ENCODE results near the gene NRGN.
A peak's percentile ranks its signal among the peaks of the same experiment; 100 is the strongest.

The NRGN gene

GRCh38 chr11:124742555-124742954 lies 2.8 kb downstream of the NRGN start:
- no peak for DNase-seq

DNA sequence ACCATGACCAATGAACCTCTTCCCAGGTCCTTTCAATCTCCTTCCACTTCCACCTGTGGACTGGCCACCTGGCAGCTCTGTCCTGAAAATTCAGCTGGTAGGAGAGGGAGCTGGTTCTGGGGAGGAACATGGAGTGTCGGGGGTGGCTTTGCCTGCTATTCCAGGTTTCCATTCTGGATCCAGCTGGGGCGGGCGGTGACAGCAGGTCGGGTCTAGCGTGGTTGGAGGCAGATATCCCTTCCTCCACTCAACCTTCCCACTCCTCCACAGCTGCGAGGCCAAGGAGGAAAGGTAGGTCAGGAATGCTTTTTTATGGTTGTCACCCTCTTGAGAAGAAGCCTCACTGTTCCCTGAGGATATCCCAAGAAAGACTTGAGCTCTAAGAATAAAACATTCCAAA lies 3.3 kb downstream of the NRGN start:
- DNase-seq = no peak

GRCh38 chr11:124745270-124745834 lies 5.6 kb downstream of the NRGN start:
- DNase-seq = no peak

- no peak for DNase-seq
Observed at GRCh38 chr11:124745835-124746620, 6.3 kb downstream of the NRGN start.

DNA sequence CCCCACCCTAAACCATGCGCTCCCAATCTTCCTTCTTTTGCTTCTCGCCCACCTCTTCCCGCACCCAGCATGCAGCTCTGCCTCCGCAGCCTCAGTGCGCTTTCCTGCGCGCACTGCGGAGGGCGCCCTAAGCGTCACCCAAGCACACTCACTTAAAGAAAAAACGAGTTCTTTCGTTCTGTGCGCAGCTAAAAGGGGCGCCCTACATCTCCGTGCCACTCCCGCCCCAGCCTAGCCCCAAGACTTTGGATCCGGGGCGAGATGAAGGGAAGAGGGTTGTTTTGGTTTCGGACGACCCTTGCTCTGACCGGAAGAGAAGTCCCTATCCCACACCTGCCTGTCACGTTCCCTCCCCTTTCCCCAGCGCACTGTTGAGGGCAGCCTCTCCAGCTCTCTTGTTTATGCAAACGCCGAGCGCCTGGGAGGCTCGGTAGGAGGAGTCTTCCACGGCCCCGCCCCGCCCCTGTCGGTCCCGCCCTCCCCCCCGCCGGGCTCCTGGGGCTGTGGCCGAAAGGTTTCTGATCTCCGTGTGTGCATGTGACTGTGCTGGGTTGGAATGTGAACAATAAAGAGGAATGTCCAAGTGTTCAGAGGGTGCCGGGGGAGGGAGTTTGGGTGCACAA lies 7.0 kb downstream of the NRGN start:
- DNase-seq = peak; percentile 28

DNA sequence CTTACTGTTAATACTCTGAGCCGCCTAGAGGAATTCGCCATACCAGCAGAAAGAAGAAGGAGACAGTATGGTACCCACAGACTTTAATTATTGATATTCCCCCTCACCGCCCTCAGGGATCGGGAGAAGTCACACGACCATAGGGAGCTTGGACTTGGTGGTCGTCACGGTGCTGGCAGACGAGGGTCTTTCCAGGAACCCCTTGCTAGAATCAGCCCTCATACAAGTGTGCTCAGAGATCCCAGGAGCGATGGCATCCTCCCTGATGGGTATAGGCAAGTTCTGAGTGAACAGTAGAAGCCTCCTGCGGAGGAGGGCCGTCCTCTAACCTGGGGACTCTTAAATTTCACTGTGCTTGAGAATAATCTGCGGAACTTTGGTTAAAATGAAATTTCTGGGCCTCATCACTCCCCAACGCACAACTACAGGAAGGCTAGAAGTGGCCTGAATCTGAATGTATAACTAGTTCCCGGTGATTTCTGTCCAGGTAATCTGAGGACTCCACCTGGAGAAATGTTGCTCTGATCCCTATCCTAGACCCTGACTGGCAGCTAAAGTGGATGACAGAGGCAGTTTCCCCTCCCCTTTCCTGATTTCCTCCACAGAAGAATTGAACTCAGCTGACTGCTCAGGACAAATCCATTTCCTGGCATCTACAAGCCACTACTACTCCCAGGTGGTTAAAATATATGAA lies 7.8 kb downstream of the NRGN start:
- DNase-seq = no peak

- no peak for DNase-seq
Observed at GRCh38 chr11:124748100-124748418, 8.3 kb downstream of the NRGN start.

GRCh38 chr11:124748481-124749343 lies 9.0 kb downstream of the NRGN start:
- DNase-seq = no peak

- DNase-seq = no peak
Observed at GRCh38 chr11:124749912-124750311, 10.2 kb downstream of the NRGN start.

GRCh38 chr11:124751391-124751740 lies 11.6 kb downstream of the NRGN start:
- DNase-seq = no peak

- no peak for DNase-seq
Observed at GRCh38 chr11:124751741-124752470, 12.2 kb downstream of the NRGN start, which contains the start of gene VSIG2. VSIG2 (minus strand) TSS chr11:124752255; CDS start chr11:124752137, 118 bp downstream.

DNA sequence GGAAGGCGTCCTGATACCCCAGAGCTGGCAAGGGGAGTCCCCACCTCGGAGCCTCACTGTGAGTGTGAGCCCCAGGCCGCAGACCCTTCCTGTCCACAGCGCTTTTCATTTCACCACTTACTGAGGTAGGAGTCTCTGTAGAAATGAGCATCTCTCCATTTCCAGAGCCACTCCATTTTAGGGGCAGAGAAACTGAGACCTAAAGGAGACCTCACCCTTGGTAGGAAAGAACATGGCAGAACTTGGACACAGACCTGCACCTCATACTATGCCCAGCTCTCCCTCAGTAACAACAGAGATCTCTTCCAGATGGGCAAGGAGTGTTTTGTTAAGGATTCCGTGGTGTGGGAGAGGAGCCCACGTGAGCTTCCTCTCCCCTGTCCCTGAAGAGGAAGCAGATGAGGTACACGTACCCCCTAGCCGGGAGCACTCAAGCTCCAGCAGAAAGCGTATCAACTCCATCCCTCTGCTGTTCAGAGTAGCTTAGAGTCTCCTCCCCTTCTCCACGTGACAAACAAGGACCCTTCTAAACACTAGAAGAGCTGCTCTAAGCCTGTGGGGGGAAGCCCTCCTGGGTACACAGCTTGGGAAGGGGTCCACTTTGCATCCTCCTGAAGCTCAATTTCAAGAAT lies 12.8 kb downstream of the NRGN start:
- no peak for DNase-seq

GRCh38 chr11:124753205-124753604 lies 13.5 kb downstream of the NRGN start:
- DNase-seq = no peak

DNA sequence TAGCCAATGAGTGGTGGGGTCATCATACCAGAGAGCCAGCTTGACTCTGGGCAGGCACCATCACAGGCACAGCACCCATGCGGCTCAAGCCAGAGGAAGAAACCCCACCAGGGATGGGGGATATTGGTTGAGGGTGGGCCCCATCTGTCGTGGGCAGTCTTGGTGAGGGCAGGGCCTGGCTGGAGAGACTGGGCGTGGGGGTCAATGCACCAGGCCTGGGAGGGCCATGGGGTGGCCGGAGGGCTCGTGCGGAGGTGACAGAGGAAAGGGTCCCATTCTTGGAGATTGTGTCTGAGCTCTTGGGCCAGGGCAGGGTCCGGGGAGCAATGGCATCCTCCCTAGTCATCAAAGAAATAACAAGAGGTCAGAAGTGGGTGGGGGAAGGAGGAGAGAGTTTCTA lies 13.9 kb downstream of the NRGN start:
- DNase-seq = no peak

- DNase-seq = no peak
Observed at GRCh38 chr11:124754309-124754708, 14.6 kb downstream of the NRGN start.

DNA sequence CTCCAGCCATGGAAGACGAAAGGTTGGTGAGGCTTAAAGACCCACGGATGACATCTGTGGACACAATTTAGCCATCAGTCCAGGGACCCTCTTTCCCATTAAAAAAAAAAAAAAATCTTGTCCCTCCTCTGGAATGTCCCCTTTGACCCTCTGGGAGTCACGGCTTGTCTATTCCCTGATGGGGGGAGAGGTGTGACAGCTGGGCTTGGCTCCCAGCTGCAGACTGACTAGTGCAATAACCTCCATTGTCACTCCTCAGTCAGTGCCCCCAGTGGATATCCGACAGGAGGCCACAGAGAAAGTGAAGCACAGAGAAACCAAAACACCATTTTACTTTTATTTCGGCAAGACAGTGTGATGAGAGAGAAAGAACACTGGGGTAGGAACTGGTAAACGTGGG lies 15.0 kb downstream of the NRGN start:
- DNase-seq = no peak

GRCh38 chr11:124756033-124756752 lies 16.5 kb downstream of the NRGN start:
- DNase-seq = no peak

DNA sequence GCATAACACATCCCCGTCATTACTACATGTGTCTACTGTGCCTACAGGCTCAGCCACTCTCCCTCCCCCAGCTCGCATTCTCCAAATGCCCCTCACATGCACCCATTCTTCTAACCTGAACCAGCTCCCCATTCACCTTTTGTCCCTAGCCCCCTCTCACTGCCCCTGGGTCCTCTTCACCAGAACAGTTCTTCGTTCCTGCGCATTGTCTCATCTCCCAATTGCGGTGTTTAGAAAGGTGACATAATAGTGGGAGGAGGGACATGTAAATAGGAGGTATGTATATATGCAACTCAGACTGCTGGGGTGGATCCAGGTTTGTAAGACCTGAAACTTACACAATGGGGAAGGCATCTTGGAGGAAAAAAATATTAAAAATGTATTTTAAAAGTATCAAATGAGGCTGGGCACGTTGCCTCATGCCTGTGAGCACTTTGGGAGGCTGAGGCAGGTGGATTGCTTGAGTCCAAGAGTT lies 17.0 kb downstream of the NRGN start:
- no peak for DNase-seq

DNA sequence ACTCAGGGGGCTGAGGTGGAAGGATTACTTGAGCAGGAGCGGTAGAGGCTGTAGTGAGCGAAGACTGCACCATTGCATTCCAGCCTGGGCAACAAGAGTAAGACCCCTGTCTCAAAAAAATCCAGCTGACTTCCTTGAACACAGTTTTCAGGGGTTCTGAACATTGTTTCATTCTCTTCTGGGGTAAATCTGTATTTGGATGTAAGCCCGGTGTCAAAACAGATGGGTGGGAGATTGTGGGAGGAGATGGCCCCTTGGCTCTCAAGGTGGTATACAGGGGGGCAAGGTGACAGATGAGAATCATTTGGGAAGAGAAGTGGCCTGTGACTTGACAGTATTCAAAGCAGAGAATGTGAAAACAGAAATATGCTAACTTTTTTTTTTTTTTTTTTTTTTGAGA lies 17.6 kb downstream of the NRGN start:
- DNase-seq = no peak

DNA sequence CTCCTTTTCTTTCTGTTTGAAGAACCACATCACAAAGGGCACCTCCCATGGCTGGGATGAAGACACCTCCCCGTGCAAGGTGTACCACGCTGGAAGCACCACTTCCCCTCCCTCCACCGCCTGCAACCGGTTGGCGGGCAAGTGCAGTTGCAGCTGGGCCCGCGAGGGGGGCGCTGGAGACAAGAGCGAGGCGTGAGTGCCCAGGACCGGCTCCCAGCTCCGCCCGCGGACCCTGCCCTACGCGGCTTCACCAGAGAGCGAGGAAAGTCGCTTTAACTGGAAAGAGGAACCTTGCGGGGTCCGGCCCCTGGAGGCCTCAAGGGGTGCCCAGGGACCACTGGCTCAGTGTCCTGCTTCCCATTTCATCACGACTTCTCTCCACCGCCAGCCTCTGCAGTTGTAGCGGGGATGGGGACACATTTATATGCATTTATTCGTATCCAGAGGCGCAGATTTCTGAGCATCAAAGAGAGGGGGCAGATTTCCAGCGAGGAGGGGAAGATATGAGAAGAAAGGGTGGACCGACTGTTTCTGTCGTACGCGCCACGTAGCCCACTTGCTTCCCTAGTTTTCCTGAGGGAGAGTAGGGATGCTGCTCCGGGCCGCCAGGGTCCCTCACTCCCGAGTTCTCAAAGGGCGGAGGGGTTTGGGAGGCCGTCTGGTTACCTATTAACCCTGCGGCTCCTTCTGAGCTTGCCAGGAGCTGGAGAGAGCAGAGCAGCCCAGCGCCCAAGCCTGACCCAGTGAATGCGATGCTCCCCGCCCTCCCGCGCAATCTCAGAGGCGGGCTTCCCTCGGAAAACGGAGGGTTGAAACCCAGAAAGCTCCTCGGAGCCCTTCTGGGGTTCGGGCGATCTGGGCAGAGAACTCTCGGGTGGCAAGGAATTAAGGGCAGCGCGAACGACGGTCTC lies 18.9 kb downstream of the NRGN start:
- no peak for DNase-seq
